ENCODE results near the gene TENM3. TPM values are rescaled to one million over a fixed set of nuclear protein-coding genes. Genes with fewer than 3 reads are reported as not detected.

TENM3 gene
- total RNA-seq, 1 experiment from 2014 or later = 71.0 TPM

- H3K27me3 Mint-ChIP-seq (ENCODE audit: low read depth) = no peaks in the 10 kb centered on the region
- H3K4me1 Mint-ChIP-seq = peaks cover 33% of the 10 kb centered on the region
- no peak for DNase-seq (ENCODE audit: low spot score)
- H3K9me3 Mint-ChIP-seq = no peaks in the 10 kb centered on the region
- 0 out of 2 replicates have a peak overlapping the region, but pooled peaks have one; percentile 13 for H3K27ac Mint-ChIP-seq
- ATAC-seq = no peak
- ChIA-PET POLR2A (no interaction called here), CTCF (no interaction called here)
- H3K36me3 Mint-ChIP-seq = no peaks in the 10 kb centered on the region
- H3K4me3 Mint-ChIP-seq = no peak overlapping the region
- TF ChIP-seq GRHL2 (CRISPR knock-in tag; IDR thresholded peaks at IDR 0.05; ENCODE audit: insufficient replicate concordance, severe bottlenecking) (no peak), ESRRA (CRISPR knock-in tag; IDR thresholded peaks at IDR 0.05; ENCODE audit: borderline replicate concordance) (no peak), MAX (CRISPR knock-in tag; IDR thresholded peaks at IDR 0.05) (no peak), NR3C1 (CRISPR knock-in tag; conservative IDR thresholded peaks at IDR 0.05; ENCODE audit: low read depth) (no peak), AFF4 (CRISPR knock-in tag; IDR thresholded peaks at IDR 0.05; ENCODE audit: borderline replicate concordance) (no peak), ZNF263 (CRISPR knock-in tag; IDR thresholded peaks at IDR 0.05; ENCODE audit: low read depth) (no peak), ZSCAN18 (CRISPR knock-in tag; IDR thresholded peaks at IDR 0.05) (no peak), TEAD1 (CRISPR knock-in tag; IDR thresholded peaks at IDR 0.05) (no peak)
These were observed 332.0 kb downstream of the TENM3 start for GRCh38 chr4:182575225-182575624.

GRCh38 chr4:182576601-182577289 lies 333.5 kb downstream of the TENM3 start:
- CTCF ChIA-PET = no interaction called here
- POLR2A ChIA-PET = no interaction called here
- H3K36me3 Mint-ChIP-seq = no peaks in the 10 kb centered on the region
- no peak overlapping the region for H3K4me3 Mint-ChIP-seq
- no peaks in the 10 kb centered on the region for H3K9me3 Mint-ChIP-seq
- peak; percentile 82 for ATAC-seq
- no peaks in the 10 kb centered on the region for H3K27me3 Mint-ChIP-seq (ENCODE audit: low read depth)
- H3K4me1 Mint-ChIP-seq = peaks cover 33% of the 10 kb centered on the region
- H3K27ac Mint-ChIP-seq = peak overlapping the region; percentile 15
- no peak for DNase-seq (ENCODE audit: low spot score)
- no peak for TF ChIP-seq FOXP4 (CRISPR knock-in tag; IDR thresholded peaks at IDR 0.05)

GRCh38 chr4:182577411-182577810 lies 334.2 kb downstream of the TENM3 start:
- ATAC-seq = no peak
- no peak for DNase-seq (ENCODE audit: low spot score)
- Mint-ChIP-seq H3K36me3 (no peaks in the 10 kb centered on the region), H3K9me3 (no peaks in the 10 kb centered on the region), H3K27me3 (ENCODE audit: low read depth) (no peaks in the 10 kb centered on the region), H3K27ac (0 out of 2 replicates have a peak overlapping the region, but pooled peaks have one; percentile 9), H3K4me1 (peaks cover 38% of the 10 kb centered on the region), H3K4me3 (no peak overlapping the region)
- CTCF ChIA-PET = no interaction called here
- POLR2A ChIA-PET = no interaction called here
- no peak for TF ChIP-seq PRDM15 (CRISPR knock-in tag; IDR thresholded peaks at IDR 0.05)
- no peak for TF ChIP-seq ZNF138 (CRISPR knock-in tag; conservative IDR thresholded peaks at IDR 0.05)
- TF ChIP-seq NR3C1 (CRISPR knock-in tag; conservative IDR thresholded peaks at IDR 0.05; ENCODE audit: low read depth) = no peak
- no peak for TF ChIP-seq ZNF532 (CRISPR knock-in tag; IDR thresholded peaks at IDR 0.05; ENCODE audit: borderline replicate concordance)
- no peak for TF ChIP-seq E2F4 (CRISPR knock-in tag; IDR thresholded peaks at IDR 0.05; ENCODE audit: borderline replicate concordance, low read depth)
